GM21526 (cell line): ENCODE measurements around the gene YTHDC1.
A peak's percentile ranks its signal among the peaks of the same experiment; 100 is the strongest.

ENCODE experiments used
- ATAC-seq: cut with Tn5 transposase; IDR thresholded peaks from one replicate; pipeline ENCODE4 v1.9.1; 2021; ENCODE audit warnings: moderate library complexity; ENCODE audit not compliant: unreplicated experiment, low FRiP score

YTHDC1 gene

GRCh38 chr4:68360231-68360968 lies 10.5 kb upstream of the YTHDC1 start:
- ATAC-seq, result no peak

- peak; percentile 84 for ATAC-seq
Observed at GRCh38 chr4:68359508-68359907, 9.6 kb upstream of the YTHDC1 start.

GRCh38 chr4:68358988-68359387 lies 9.1 kb upstream of the YTHDC1 start:
- no peak for ATAC-seq

DNA sequence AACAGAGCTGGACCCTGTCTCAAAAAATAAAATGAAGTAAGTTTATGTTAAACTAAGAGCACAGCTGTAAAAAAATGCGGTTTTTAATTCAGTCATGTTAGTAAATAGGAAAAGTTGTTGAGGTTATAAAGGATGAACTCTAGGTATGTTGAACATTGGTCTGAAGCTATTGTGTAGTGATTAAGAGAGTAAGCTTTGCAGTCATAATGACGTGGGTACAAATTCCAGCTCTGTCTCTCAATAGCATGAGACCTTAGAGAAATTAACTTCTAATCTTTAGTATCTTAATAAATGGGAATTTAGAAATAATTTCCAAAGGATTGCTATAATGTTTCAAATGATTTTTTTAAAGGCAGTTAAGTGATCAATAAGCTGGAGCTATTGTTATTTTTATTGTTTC lies 2.9 kb upstream of the YTHDC1 start:
- no peak for ATAC-seq

GRCh38 chr4:68349279-68349648 lies 626 bp downstream of the YTHDC1 start:
- peak; percentile 16 for ATAC-seq

- no peak for ATAC-seq
Observed at GRCh38 chr4:68348577-68348976, 1.3 kb downstream of the YTHDC1 start.

DNA sequence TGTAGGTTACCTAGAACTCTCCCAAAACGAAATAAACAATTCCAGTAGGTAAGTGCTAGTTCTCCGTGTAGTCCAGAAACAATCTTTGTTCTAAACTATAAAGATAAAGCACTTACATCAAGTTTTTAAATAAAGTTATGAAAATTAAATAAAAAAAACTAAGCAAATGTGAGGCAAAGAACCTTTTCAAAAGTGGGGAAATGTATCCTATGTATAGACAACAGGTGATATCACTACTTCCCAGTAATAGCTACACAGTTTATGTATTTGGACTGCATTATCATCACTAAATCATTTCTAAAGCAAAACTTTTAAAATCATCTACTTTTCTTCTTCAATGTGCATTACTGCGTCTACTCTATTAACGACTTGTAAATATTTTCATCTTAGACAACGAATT lies 2.0 kb downstream of the YTHDC1 start:
- no peak for ATAC-seq

DNA sequence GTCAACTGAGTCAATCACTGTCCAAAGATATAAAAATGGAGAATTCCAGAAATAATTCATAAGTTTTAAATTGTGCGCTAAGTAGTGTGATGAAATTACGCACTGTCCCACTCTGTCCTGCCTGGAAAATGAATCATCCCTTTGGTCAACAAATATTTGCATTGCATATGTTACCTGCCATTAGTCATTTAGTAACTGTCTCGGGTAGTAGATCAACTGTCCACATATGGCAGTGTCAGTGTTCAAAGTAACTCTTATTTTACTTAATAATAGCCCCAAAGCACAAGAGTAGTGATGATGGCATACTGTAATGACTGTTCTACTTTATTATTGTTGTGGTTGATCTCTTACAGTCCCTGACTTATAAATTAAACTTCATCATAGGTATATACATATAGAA lies 3.4 kb downstream of the YTHDC1 start:
- ATAC-seq, result no peak

GRCh38 chr4:68344785-68345184 lies 5.1 kb downstream of the YTHDC1 start:
- no peak for ATAC-seq

DNA sequence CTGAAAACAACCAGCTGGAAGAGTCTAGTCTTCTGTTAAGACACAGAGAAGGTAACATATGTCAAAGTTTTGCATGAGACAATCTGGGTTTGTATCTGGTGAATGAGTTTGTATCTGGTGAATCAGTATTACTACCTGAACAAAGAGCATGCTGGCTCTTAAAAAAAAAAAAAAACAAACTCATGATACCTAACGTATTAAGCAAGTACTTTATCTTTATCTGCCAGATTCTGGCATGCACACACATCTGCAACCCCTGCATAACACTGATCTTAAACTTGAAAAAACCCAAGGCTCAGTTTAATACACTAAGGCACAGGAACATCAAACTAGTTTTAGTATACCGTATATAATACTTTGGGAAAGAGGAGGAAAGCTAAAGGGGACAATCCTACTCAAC lies 5.8 kb downstream of the YTHDC1 start:
- ATAC-seq, result no peak

DNA sequence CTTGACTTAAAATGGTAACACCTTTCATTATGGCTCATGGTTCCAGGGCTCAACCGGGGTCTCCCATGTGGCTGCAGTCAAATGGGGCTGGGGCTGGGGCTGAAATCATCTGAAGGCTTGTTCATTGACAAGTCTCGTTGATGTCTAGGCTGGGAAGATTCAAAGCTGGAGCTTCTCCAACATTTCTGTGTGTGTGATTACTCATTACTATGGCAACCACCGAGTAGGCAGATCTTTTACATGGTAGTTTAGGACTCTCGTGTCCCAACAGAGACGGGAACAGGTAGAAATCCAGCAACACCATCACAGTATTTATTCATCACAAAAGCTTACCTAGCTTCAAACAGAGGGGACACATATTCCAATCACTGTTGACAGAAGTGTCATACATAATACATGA lies 7.8 kb downstream of the YTHDC1 start:
- ATAC-seq, result no peak

- ATAC-seq, result no peak
Observed at GRCh38 chr4:68338625-68339024, 11.3 kb downstream of the YTHDC1 start.

DNA sequence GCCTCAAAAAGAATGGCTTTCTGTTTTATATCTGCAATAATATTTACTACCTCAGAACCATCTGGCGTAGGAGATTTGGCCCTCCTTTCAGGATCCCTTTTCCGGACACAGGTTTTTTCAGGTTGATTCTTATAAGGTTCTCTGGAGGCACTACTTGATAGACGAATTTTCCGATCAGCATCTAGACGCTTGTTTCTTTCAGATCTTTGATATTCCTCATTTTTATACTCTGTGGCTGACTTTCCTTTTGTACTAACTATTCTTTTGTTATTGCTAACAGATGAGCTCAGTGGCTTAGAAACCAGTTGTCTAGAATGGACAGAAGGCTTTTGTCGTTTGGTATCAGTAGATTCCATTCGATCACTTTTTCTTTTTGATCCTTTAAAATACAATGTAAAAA lies 12.4 kb downstream of the YTHDC1 start:
- no peak for ATAC-seq

DNA sequence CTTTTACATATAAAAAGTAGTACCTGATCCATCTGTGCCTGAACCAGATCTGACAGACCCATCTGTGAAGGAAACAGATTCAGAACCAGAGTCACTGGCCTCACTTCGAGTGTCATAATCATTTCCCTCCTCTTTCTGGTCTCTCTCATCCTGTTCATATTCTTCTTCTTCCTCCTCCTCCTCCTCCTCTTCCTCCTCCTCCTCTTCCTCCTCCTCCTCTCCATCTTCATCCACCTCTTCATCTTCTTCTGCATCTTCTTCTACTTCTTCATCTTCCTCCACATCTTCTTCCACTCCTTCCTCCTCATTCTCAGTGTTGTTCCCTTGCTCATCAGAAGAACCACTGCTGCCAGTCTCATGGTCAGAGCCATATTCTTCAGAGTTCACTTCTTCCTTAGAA lies 12.9 kb downstream of the YTHDC1 start:
- ATAC-seq, result no peak

DNA sequence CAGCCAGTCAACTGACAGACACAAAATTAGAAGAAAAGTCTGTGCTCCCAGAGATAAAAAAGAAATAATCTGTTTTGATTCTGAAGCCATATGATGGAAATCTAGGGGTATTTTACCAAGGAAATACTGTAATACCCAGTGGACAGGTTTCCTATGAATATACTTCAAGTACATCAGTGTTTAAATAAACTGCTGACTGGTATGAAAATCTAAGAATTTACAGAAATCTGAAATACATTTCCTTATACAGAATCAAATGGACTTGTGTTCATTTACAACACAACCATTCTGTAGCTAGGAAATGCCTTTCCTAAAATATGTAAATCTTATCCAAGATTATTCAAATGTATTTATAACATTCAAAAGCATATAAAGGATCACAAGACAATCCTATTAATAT lies 13.4 kb downstream of the YTHDC1 start:
- ATAC-seq, result no peak

DNA sequence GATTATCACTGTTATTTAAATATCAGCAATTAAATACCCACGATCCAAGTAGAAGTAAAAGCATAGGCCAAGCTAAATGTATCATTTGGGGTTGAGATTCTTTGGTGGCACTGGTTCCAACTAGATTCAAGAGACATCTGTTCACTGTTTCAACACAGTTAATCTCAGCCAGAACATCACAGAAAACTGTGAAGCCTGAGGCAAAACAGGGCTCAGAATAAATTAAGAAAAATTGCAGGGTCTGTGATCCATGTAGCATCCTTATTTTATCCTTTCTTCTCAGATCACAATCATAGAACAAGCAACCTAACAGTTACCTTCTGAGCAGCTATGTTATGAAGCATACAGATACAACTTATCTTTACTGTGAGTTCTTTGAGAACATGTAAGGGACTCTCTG lies 23.7 kb downstream of the YTHDC1 start:
- ATAC-seq, result no peak

DNA sequence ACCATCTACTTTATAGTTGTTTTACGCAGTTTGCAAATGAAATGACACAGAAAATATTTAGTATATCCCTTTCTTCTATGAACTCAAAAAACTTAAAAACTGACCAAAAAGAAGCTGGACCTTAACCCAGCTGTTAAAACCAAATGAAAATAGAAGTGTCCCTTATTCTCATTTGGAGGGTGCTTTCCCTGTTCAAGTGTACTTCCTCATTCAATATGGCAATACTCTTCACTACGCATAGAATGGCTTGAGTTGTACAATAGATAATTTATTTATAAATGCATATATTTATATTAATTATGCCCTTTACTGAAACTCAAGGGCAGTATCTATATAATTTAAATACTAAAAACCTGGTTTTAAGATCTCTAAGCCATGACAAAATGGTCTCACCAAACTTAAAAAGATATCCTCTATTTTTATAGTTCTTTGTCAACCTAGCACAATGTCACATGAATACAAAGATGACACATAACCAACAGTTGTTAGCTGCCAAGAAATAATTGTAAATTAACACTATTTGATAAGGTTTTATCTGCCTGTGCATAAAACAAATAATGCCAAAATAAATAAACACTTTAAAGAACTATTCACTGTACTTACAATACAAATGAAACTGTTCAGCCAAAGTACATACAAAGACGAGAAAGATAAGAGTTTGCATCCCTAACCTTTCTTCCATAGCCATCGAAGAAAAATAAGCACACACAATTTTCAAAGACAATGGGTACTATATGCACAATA lies 25.2 kb downstream of the YTHDC1 start:
- no peak for ATAC-seq

- ATAC-seq, result no peak
Observed at GRCh38 chr4:68319040-68319439, 30.9 kb downstream of the YTHDC1 start.

- no peak for ATAC-seq
Observed at GRCh38 chr4:68316193-68316969, 33.5 kb downstream of the YTHDC1 start.

DNA sequence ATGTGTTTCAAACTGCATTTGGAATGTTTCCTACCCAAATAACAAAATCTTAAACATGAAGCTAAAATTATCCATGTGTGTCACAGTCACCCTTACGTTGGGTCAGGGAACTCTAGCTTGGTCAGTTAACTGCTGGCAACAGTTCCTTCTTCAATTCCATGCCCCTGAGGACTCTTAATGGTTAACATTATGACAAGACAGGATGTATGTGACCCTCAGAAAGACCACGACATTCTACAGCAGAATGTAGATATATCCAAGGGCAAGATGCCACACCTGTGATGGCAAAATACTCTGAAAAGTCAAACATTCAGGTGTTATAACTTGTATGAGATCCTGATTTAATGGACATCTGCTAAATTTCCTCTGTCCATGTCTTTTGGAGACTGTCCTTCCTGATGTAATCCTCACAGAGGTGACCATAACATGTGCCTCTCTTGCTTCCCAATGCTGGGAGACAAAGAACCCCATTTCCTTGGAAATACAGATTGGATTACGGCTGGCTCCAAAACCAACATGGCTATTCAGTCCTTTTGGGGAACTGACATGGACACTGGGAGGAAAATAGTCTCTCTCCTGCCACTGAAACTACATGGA lies 39.1 kb downstream of the YTHDC1 start:
- ATAC-seq, result no peak

GRCh38 chr4:68304731-68305130 lies 45.2 kb downstream of the YTHDC1 start:
- ATAC-seq, result no peak
